ENCODE results near the gene UNC13B. TPM values are rescaled to one million over a fixed set of nuclear protein-coding genes. Genes with fewer than 3 reads are reported as not detected.

Gene UNC13B
- under 1 TPM; 0.12 to 0.25 TPM for total RNA-seq

- H3K4me3 Mint-ChIP-seq = peak within 1 kb of the TSS; percentile 84
- H3K27ac Mint-ChIP-seq = peak within 1 kb of the TSS; percentile 46
- H3K4me1 Mint-ChIP-seq = peaks cover 28% of the 10 kb centered on the region
- CTCF ChIA-PET = interaction anchor here (0.5 to 1.6 kb wide), 5 partner anchors 8 to 51 kb away, joined by 3 to 5 read pairs (median 4); partner anchors contain the start of gene ATOSB
- POLR2A ChIA-PET = no interaction called here
- no peaks in the 10 kb centered on the region for H3K36me3 Mint-ChIP-seq (ENCODE audit: low read depth)
- no peaks in the 10 kb centered on the region for H3K9me3 Mint-ChIP-seq
- DNase-seq = peak; percentile 74
- H3K27me3 Mint-ChIP-seq = peaks cover 22% of the 10 kb centered on the region
Observed at GRCh38 chr9:35161713-35162604, at the start of gene UNC13B. TSS of gene UNC13B (plus strand) at chr9:35162009. CDS start at chr9:35162284, 275 bp downstream.

GRCh38 chr9:35112257-35113020 is 49.4 kb upstream of the UNC13B start:
- CTCF ChIA-PET = interaction anchor here (1.0 to 3.6 kb wide), 5 partner anchors 9 to 213 kb away, joined by 3 to 16 read pairs (median 3); partner anchors contain the start of genes PIGO and STOML2

GRCh38 chr9:35114113-35114839 is 47.5 kb upstream of the UNC13B start:
- CTCF ChIA-PET = interaction anchor here (0.6 to 4.7 kb wide), 4 partner anchors 10 to 627 kb away, joined by 3 to 39 read pairs (median 6); partner anchors contain the start of genes PIGO and STOML2
- Mint-ChIP-seq H3K27ac (peak overlapping the region; percentile 95), H3K4me1 (peaks cover 57% of the 10 kb centered on the region)

More at GRCh38 chr9:35112257-35113020, 49.4 kb upstream of the UNC13B start:
- no peaks in the 10 kb centered on the region for H3K27me3 Mint-ChIP-seq
- H3K36me3 Mint-ChIP-seq (ENCODE audit: low read depth) = peaks cover 11% of the 10 kb centered on the region
- H3K4me1 Mint-ChIP-seq = peaks cover 64% of the 10 kb centered on the region
- H3K9me3 Mint-ChIP-seq = no peaks in the 10 kb centered on the region
- peak overlapping the region; percentile 73 for H3K4me3 Mint-ChIP-seq
- DNase-seq = no peak
- POLR2A ChIA-PET = interaction anchor here (1.9 kb wide), 1 partner anchor 9 kb away, joined by 6 read pairs; the partner anchor contains the start of gene STOML2
- peak overlapping the region; percentile 77 for H3K27ac Mint-ChIP-seq

GRCh38 chr9:35114840-35115628 is 46.8 kb upstream of the UNC13B start:
- DNase-seq = peak; percentile 64
- no peaks in the 10 kb centered on the region for H3K9me3 Mint-ChIP-seq
- no peaks in the 10 kb centered on the region for H3K27me3 Mint-ChIP-seq
- peaks cover 51% of the 10 kb centered on the region for H3K4me1 Mint-ChIP-seq
- peaks cover 6% of the 10 kb centered on the region for H3K36me3 Mint-ChIP-seq (ENCODE audit: low read depth)
- ChIA-PET CTCF (interaction anchor here (0.6 to 4.7 kb wide), 8 partner anchors 10 to 627 kb away, joined by 3 to 39 read pairs (median 4); partner anchors contain the start of genes PIGO, STOML2 and UNC13B), POLR2A (interaction anchor here (0.5 kb wide), 1 partner anchor 126 kb away, joined by 4 read pairs; the partner anchor contains the start of gene DNAJB5)
- H3K27ac Mint-ChIP-seq = peak overlapping the region; percentile 95
- H3K4me3 Mint-ChIP-seq = peak overlapping the region; percentile 96

More at GRCh38 chr9:35114113-35114839, 47.5 kb upstream of the UNC13B start:
- no peaks in the 10 kb centered on the region for H3K27me3 Mint-ChIP-seq
- peak overlapping the region; percentile 96 for H3K4me3 Mint-ChIP-seq
- DNase-seq = peak; percentile 90
- peaks cover 6% of the 10 kb centered on the region for H3K36me3 Mint-ChIP-seq (ENCODE audit: low read depth)
- POLR2A ChIA-PET = interaction anchor here (0.5 kb wide), 1 partner anchor 125 kb away, joined by 4 read pairs; the partner anchor contains the start of gene DNAJB5
- no peaks in the 10 kb centered on the region for H3K9me3 Mint-ChIP-seq

- CTCF ChIA-PET = interaction anchor here (0.5 to 4.7 kb wide), 8 partner anchors 11 to 438 kb away, joined by 3 to 39 read pairs (median 4); partner anchors contain the start of genes PIGO, STOML2 and UNC13B
- Mint-ChIP-seq H3K4me1 (peaks cover 42% of the 10 kb centered on the region), H3K9me3 (no peaks in the 10 kb centered on the region)
Observed at GRCh38 chr9:35115680-35116538, 45.9 kb upstream of the UNC13B start, which contains the start of gene ATOSB. TSS of gene ATOSB (minus strand) at chr9:35115862. CDS start at chr9:35108274, 7,588 bp downstream.

GRCh38 chr9:35116539-35116897 is 45.3 kb upstream of the UNC13B start:
- Mint-ChIP-seq H3K4me3 (peak overlapping the region; percentile 96), H3K4me1 (peaks cover 38% of the 10 kb centered on the region), H3K27me3 (peaks cover 2% of the 10 kb centered on the region), H3K36me3 (ENCODE audit: low read depth) (peaks cover 6% of the 10 kb centered on the region), H3K27ac (peak overlapping the region; percentile 95), H3K9me3 (no peaks in the 10 kb centered on the region)
- DNase-seq = no peak
- ChIA-PET CTCF (interaction anchor here (0.6 to 4.7 kb wide), 11 partner anchors 12 to 481 kb away, joined by 3 to 39 read pairs (median 4); partner anchors contain the start of genes PIGO, STOML2 and UNC13B), POLR2A (interaction anchor here (0.6 kb wide), 1 partner anchor 616 kb away, joined by 5 read pairs; no protein-coding TSS in a partner anchor)

More at GRCh38 chr9:35115680-35116538, 45.9 kb upstream of the UNC13B start, which contains the start of gene ATOSB:
- POLR2A ChIA-PET = interaction anchor here (0.6 to 0.7 kb wide), 2 partner anchors 135 to 479 kb away, joined by 3 read pairs; no protein-coding TSS in a partner anchor
- Mint-ChIP-seq H3K36me3 (ENCODE audit: low read depth) (peaks cover 6% of the 10 kb centered on the region), H3K27ac (peak within 1 kb of the TSS; percentile 95), H3K4me3 (peak within 1 kb of the TSS; percentile 96), H3K27me3 (no peaks in the 10 kb centered on the region)
- DNase-seq = peak; percentile 96

- H3K27ac Mint-ChIP-seq = peak overlapping the region; percentile 95
- CTCF ChIA-PET = interaction anchor here (0.6 to 4.7 kb wide), 16 partner anchors 12 to 709 kb away, joined by 3 to 39 read pairs (median 3); partner anchors contain the start of genes RUSC2, STOML2 and UNC13B
- POLR2A ChIA-PET = interaction anchor here (0.6 kb wide), 1 partner anchor 616 kb away, joined by 5 read pairs; no protein-coding TSS in a partner anchor
- H3K36me3 Mint-ChIP-seq (ENCODE audit: low read depth) = peaks cover 6% of the 10 kb centered on the region
- peak overlapping the region; percentile 96 for H3K4me3 Mint-ChIP-seq
- H3K4me1 Mint-ChIP-seq = peaks cover 33% of the 10 kb centered on the region
- no peaks in the 10 kb centered on the region for H3K9me3 Mint-ChIP-seq
- peaks cover 2% of the 10 kb centered on the region for H3K27me3 Mint-ChIP-seq
- DNase-seq = peak; percentile 96
Observed at GRCh38 chr9:35116898-35117551, 44.8 kb upstream of the UNC13B start.

- ChIA-PET POLR2A (no interaction called here), CTCF (no interaction called here)
- H3K27ac Mint-ChIP-seq = no peak overlapping the region
- peaks cover 9% of the 10 kb centered on the region for H3K9me3 Mint-ChIP-seq
- peaks cover 5% of the 10 kb centered on the region for H3K27me3 Mint-ChIP-seq
- H3K36me3 Mint-ChIP-seq (ENCODE audit: low read depth) = peaks cover 2% of the 10 kb centered on the region
- no peak overlapping the region for H3K4me3 Mint-ChIP-seq
- H3K4me1 Mint-ChIP-seq = no peaks in the 10 kb centered on the region
- DNase-seq = no peak
Observed at GRCh38 chr9:35134920-35135319, 26.9 kb upstream of the UNC13B start.

GRCh38 chr9:35135988-35136387 is 25.8 kb upstream of the UNC13B start:
- ChIA-PET POLR2A (no interaction called here), CTCF (interaction anchor here (0.6 to 1.1 kb wide), 2 partner anchors 9 to 18 kb away, joined by 3 read pairs; no protein-coding TSS in a partner anchor)
- Mint-ChIP-seq H3K4me1 (no peaks in the 10 kb centered on the region), H3K27me3 (peaks cover 5% of the 10 kb centered on the region), H3K4me3 (no peak overlapping the region), H3K36me3 (ENCODE audit: low read depth) (peaks cover 2% of the 10 kb centered on the region), H3K9me3 (peaks cover 10% of the 10 kb centered on the region), H3K27ac (no peak overlapping the region)
- no peak for DNase-seq

GRCh38 chr9:35136866-35137265 is 24.9 kb upstream of the UNC13B start:
- Mint-ChIP-seq H3K4me3 (no peak overlapping the region), H3K36me3 (ENCODE audit: low read depth) (peaks cover 2% of the 10 kb centered on the region), H3K27me3 (peaks cover 4% of the 10 kb centered on the region), H3K9me3 (peaks cover 11% of the 10 kb centered on the region), H3K27ac (no peak overlapping the region), H3K4me1 (no peaks in the 10 kb centered on the region)
- DNase-seq = no peak
- ChIA-PET POLR2A (no interaction called here), CTCF (no interaction called here)

Data from activated CD4-positive, alpha-beta T cell treated with anti-CD3 and anti-CD28 coated beads, Interleukin-2, amount 10 ng/mL, durations not matched to agents 7 days and 5 days (primary cell).